GM18498 (cell line): ENCODE results near the gene ZC3H12C.

Experiments
- ATAC-seq: cut with Tn5 transposase; IDR thresholded peaks from one replicate; pipeline ENCODE4 v1.9.1; 2021; ENCODE audit warnings: mild to moderate bottlenecking, moderate library complexity; ENCODE audit not compliant: unreplicated experiment

The ZC3H12C gene

GRCh38 chr11:110147962-110148709, 54.9 kb downstream of the ZC3H12C start:
- no peak for ATAC-seq

- ATAC-seq: peak; percentile 38
Measured at GRCh38 chr11:110148775-110149744, 55.9 kb downstream of the ZC3H12C start.

GRCh38 chr11:110152199-110152598, 59.0 kb downstream of the ZC3H12C start:
- ATAC-seq: no peak

- no peak for ATAC-seq
Measured at GRCh38 chr11:110153474-110153873, 60.3 kb downstream of the ZC3H12C start.

- no peak for ATAC-seq
Measured at GRCh38 chr11:110156503-110156902, 63.3 kb downstream of the ZC3H12C start.

GRCh38 chr11:110158317-110159200, 65.4 kb downstream of the ZC3H12C start:
- no peak for ATAC-seq

GRCh38 chr11:110159476-110159875, 66.3 kb downstream of the ZC3H12C start:
- ATAC-seq: no peak

GRCh38 chr11:110160016-110160415, 66.8 kb downstream of the ZC3H12C start:
- ATAC-seq: no peak

- no peak for ATAC-seq
Measured at GRCh38 chr11:110160437-110160836, 67.2 kb downstream of the ZC3H12C start.

- ATAC-seq: no peak
Measured at GRCh38 chr11:110161061-110161460, 67.9 kb downstream of the ZC3H12C start.

GRCh38 chr11:110162216-110162615, 69.0 kb downstream of the ZC3H12C start:
- ATAC-seq: no peak

- no peak for ATAC-seq
Measured at GRCh38 chr11:110165039-110165925, 72.1 kb downstream of the ZC3H12C start.

- no peak for ATAC-seq
Measured at GRCh38 chr11:110168033-110168803, 75.0 kb downstream of the ZC3H12C start.

- no peak for ATAC-seq
Measured at GRCh38 chr11:110169738-110170137, 76.5 kb downstream of the ZC3H12C start.

- no peak for ATAC-seq
Measured at GRCh38 chr11:110172468-110173065, 79.4 kb downstream of the ZC3H12C start.

GRCh38 chr11:110173811-110174644, 80.8 kb downstream of the ZC3H12C start:
- ATAC-seq: peak; percentile 67

GRCh38 chr11:110174645-110175310, 81.6 kb downstream of the ZC3H12C start:
- peak; percentile 3 for ATAC-seq
